WTC11 (cell line): Measurements from ENCODE around the gene SNAPC5. TPM values are rescaled to one million over a fixed set of nuclear protein-coding genes. Genes with fewer than 3 reads are reported as not detected.

ENCODE experiments used
- ATAC-seq: fragments of 200-7000 bp; cut with Tn5 transposase; 2 replicates; pipeline ENCODE4 v1.10.0; 2021; ENCODE audit warnings: mild to moderate bottlenecking, moderate library complexity
- CTCF ChIA-PET: fragments of 300-600 bp; sonication (Branson Sonifier 250); formaldehyde crosslinking; loops from one replicate; lab custom pipeline; 2021; ENCODE audit warnings: antibody characterized with exemption; lab: Charles Lee
- POLR2A ChIA-PET: fragments of 350-600 bp; sonication (Branson Sonifier 250); formaldehyde crosslinking; loops from one replicate; lab custom pipeline; 2021; ENCODE audit warnings: antibody characterized with exemption; lab: Charles Lee
- DNase-seq: peaks from one replicate; pipeline ENCODE4 v3.0.0; 2021; ENCODE audit warnings: low spot score
- H3K27ac Mint-ChIP-seq: 2 replicates; pipeline ENCODE4 v1.8.0; 2021; ENCODE audit warnings: mixed read lengths
- H3K27me3 Mint-ChIP-seq: 2 replicates; pipeline ENCODE4 v1.8.0; 2021; ENCODE audit warnings: low read depth, mild to moderate bottlenecking, moderate library complexity, mixed read lengths
- H3K36me3 Mint-ChIP-seq: 2 replicates; pipeline ENCODE4 v1.8.0; 2021; ENCODE audit warnings: mixed read lengths
- H3K4me1 Mint-ChIP-seq: 2 replicates; pipeline ENCODE4 v1.8.0; 2022; ENCODE audit warnings: mixed read lengths
- H3K4me3 Mint-ChIP-seq: 2 replicates; pipeline ENCODE4 v1.8.0; 2021; ENCODE audit warnings: mild to moderate bottlenecking, moderate library complexity, mixed read lengths
- H3K9me3 Mint-ChIP-seq: 2 replicates; pipeline ENCODE4 v1.8.0; 2021; ENCODE audit warnings: mixed read lengths
- CREB1 ChIP-seq: sonication (generic); formaldehyde crosslinking; IDR thresholded peaks from 2 replicates; pipeline ENCODE4 v1.8.0; 2023; ENCODE audit warnings: mild to moderate bottlenecking, missing genetic modification reagents
- EMX1 ChIP-seq: fragments of 250-450 bp; sonication (Bioruptor Pico); IDR thresholded peaks from 2 replicates; pipeline ENCODE4 v1.8.0; 2021; ENCODE audit warnings: mild to moderate bottlenecking
- GTF2I ChIP-seq: fragments of 250-450 bp; sonication (Bioruptor Pico); conservative IDR thresholded peaks from 2 replicates; pipeline ENCODE4 v1.4.0; 2021; ENCODE audit warnings: mild to moderate bottlenecking
- KAT7 ChIP-seq: sonication (generic); formaldehyde crosslinking; IDR thresholded peaks from 2 replicates; pipeline ENCODE4 v1.8.1; 2023; ENCODE audit warnings: missing genetic modification reagents, mild to moderate bottlenecking, borderline replicate concordance
- NFATC4 ChIP-seq: fragments of 250-450 bp; sonication (Bioruptor Pico); IDR thresholded peaks from 2 replicates; pipeline ENCODE4 v1.9.0; 2021; ENCODE audit warnings: mild to moderate bottlenecking
- RELA ChIP-seq: sonication (generic); formaldehyde crosslinking; IDR thresholded peaks from 2 replicates; pipeline ENCODE4 v1.8.1; 2022; ENCODE audit warnings: missing genetic modification reagents, mild to moderate bottlenecking, borderline replicate concordance
- SMAD3 ChIP-seq: sonication (generic); formaldehyde crosslinking; IDR thresholded peaks from 2 replicates; pipeline ENCODE4 v1.8.0; 2022; ENCODE audit warnings: missing genetic modification reagents, mild to moderate bottlenecking, borderline replicate concordance
- SMAD4 ChIP-seq: sonication (generic); formaldehyde crosslinking; IDR thresholded peaks from 2 replicates; pipeline ENCODE4 v1.8.0; 2022; ENCODE audit warnings: mild to moderate bottlenecking, missing genetic modification reagents
- SP1 ChIP-seq: sonication (generic); formaldehyde crosslinking; conservative IDR thresholded peaks from 2 replicates; pipeline ENCODE4 v1.8.1; 2022; ENCODE audit warnings: missing genetic modification reagents
- TEAD1 ChIP-seq: sonication (generic); formaldehyde crosslinking; IDR thresholded peaks from 2 replicates; pipeline ENCODE4 v1.8.0; 2022; ENCODE audit warnings: mild to moderate bottlenecking, missing genetic modification reagents
- TEAD4 ChIP-seq: sonication (generic); formaldehyde crosslinking; IDR thresholded peaks from 2 replicates; pipeline ENCODE4 v1.8.0; 2022; ENCODE audit warnings: mild to moderate bottlenecking, missing genetic modification reagents
- USF1 ChIP-seq: sonication (generic); formaldehyde crosslinking; IDR thresholded peaks from 2 replicates; pipeline ENCODE4 v1.8.0; 2022; ENCODE audit warnings: mild to moderate bottlenecking, missing genetic modification reagents
- ZNF121 ChIP-seq: sonication (generic); formaldehyde crosslinking; IDR thresholded peaks from 2 replicates; pipeline ENCODE4 v1.8.0; 2023; ENCODE audit warnings: missing genetic modification reagents
- ZNF219 ChIP-seq: sonication (generic); formaldehyde crosslinking; IDR thresholded peaks from 2 replicates; pipeline ENCODE4 v1.8.0; 2023; ENCODE audit warnings: missing genetic modification reagents, mild to moderate bottlenecking, borderline replicate concordance
- ZNF263 ChIP-seq: sonication (generic); formaldehyde crosslinking; IDR thresholded peaks from 2 replicates; pipeline ENCODE4 v1.8.1; 2022; ENCODE audit warnings: low read depth, mild to moderate bottlenecking, moderate library complexity, missing genetic modification reagents
- ZNF671 ChIP-seq: fragments of 250-450 bp; sonication (Bioruptor Pico); IDR thresholded peaks from 2 replicates; pipeline ENCODE4 v1.8.0; 2021; ENCODE audit warnings: mild to moderate bottlenecking
- total RNA-seq: library from RNA; stranded (reverse); gene quantifications from 3 replicates; pipeline ENCODE4 v1.2.3, GENCODE V29; 2021
- TF ChIP-seq, protein P1 (sequence below): fragments of 250-450 bp; sonication (Bioruptor Pico); IDR thresholded peaks from 2 replicates; pipeline ENCODE4 v1.8.0; 2021; ENCODE audit warnings: mild to moderate bottlenecking
- TF ChIP-seq, protein P2 (sequence below): sonication (generic); formaldehyde crosslinking; IDR thresholded peaks from 2 replicates; pipeline ENCODE4 v1.8.0; 2022; ENCODE audit warnings: mild to moderate bottlenecking, missing genetic modification reagents
- TF ChIP-seq, protein P3 (sequence below): fragments of 250-450 bp; sonication (Bioruptor Pico); IDR thresholded peaks from 2 replicates; pipeline ENCODE4 v1.9.0; 2021; ENCODE audit warnings: mild to moderate bottlenecking
- TF ChIP-seq, protein P4 (sequence below): sonication (generic); formaldehyde crosslinking; IDR thresholded peaks from 2 replicates; pipeline ENCODE4 v1.8.1; 2022; ENCODE audit warnings: mild to moderate bottlenecking, moderate library complexity, missing genetic modification reagents
- TF ChIP-seq, protein P5 (sequence below): sonication (generic); formaldehyde crosslinking; IDR thresholded peaks from 2 replicates; pipeline ENCODE4 v1.8.0; 2022; ENCODE audit warnings: mild to moderate bottlenecking, missing genetic modification reagents
- TF ChIP-seq, protein P6 (sequence below): fragments of 250-450 bp; sonication (Bioruptor Pico); IDR thresholded peaks from 2 replicates; pipeline ENCODE4 v1.9.0; 2021; ENCODE audit warnings: mild to moderate bottlenecking, borderline replicate concordance

SNAPC5 gene
- total RNA-seq, 1 experiment from 2014 or later: 21.1 TPM

DNA sequence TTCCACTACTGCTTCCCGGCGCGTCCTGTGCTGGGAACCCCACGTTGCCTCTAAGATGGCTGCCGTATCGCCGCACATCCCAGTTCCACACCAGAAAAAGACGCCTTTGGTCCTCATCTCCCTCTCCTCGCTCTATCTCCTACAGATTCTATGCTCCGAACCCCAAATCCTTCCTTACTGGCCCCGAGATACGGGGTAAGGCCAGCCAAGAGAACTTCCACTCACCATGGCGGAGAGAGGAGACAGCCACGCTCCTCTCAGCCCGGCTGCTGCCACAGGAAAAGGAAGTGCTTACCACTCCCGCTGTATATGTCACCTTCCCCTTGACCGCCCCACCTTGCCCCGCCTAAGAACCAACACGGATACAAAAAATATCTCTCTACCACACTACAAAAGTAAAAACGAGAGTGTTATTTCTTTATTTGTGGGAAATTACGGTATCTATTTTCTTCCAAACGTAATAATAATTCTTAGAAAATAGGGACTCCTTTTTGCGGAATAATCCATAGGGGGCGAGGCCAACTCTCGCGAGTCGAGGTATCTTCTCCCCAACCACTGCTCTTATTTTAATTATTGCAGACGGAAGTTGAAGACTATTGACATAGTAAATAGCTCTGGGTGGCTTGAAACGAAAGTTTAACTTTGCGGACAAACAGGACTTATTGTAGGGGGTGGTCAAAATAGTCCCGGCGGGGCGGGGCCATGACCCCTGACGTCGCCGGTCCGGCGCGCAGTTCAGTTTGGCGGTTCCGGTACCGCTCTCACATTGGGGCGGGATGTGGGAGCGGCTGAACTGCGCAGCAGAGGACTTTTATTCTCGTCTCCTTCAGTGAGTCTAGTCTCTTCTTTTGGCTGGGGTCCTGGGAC lies 7.2 kb upstream of the SNAPC5 start, which contains the start of the genes RPL4 and ZWILCH:
Gene RPL4 (minus strand): TSS at position 293 of the 867 bp plus-strand sequence. CDS start 65 bp downstream, at position 228.
Gene ZWILCH (plus strand): TSS at position 764 of the 867 bp plus-strand sequence. CDS start 13 bp downstream, at position 777.
- H3K27me3 Mint-ChIP-seq: no peaks in the 10 kb centered on the region
- H3K4me1 Mint-ChIP-seq: peaks cover 36% of the 10 kb centered on the region
- ATAC-seq (peak; percentile 80), DNase-seq (peak; percentile 69)
- CTCF ChIA-PET: interaction anchor here (0.7 to 1.0 kb wide), 3 partner anchors 8 to 118 kb away, joined by 3 read pairs; partner anchors contain the start of gene MAP2K1
- H3K36me3 Mint-ChIP-seq: peaks cover 53% of the 10 kb centered on the region
- POLR2A ChIA-PET: interaction anchor here (1.2 kb wide), 1 partner anchor 117 kb away, joined by 4 read pairs; no protein-coding TSS in a partner anchor
- H3K27ac Mint-ChIP-seq: peak within 1 kb of the TSS; percentile 99
- peak within 1 kb of the TSS; percentile 100 for H3K4me3 Mint-ChIP-seq
- no peaks in the 10 kb centered on the region for H3K9me3 Mint-ChIP-seq
- peak; percentile 16; the same call in 1 of the 2 replicates for TF ChIP-seq NFATC4 (CRISPR knock-in tag)
- TF ChIP-seq, protein P1, sequence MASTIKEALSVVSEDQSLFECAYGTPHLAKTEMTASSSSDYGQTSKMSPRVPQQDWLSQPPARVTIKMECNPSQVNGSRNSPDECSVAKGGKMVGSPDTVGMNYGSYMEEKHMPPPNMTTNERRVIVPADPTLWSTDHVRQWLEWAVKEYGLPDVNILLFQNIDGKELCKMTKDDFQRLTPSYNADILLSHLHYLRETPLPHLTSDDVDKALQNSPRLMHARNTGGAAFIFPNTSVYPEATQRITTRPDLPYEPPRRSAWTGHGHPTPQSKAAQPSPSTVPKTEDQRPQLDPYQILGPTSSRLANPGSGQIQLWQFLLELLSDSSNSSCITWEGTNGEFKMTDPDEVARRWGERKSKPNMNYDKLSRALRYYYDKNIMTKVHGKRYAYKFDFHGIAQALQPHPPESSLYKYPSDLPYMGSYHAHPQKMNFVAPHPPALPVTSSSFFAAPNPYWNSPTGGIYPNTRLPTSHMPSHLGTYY (CRISPR knock-in tag): no peak
- TF ChIP-seq CREB1 (CRISPR knock-in tag): 0 out of 2 replicates have a peak, but pooled peaks have one; percentile 53
- TF ChIP-seq, protein P2, sequence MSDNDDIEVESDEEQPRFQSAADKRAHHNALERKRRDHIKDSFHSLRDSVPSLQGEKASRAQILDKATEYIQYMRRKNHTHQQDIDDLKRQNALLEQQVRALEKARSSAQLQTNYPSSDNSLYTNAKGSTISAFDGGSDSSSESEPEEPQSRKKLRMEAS: peak; percentile 82
- TF ChIP-seq ZNF671 (CRISPR knock-in tag): no peak; the same call in 1 of the 2 replicates
- TF ChIP-seq, protein P3, sequence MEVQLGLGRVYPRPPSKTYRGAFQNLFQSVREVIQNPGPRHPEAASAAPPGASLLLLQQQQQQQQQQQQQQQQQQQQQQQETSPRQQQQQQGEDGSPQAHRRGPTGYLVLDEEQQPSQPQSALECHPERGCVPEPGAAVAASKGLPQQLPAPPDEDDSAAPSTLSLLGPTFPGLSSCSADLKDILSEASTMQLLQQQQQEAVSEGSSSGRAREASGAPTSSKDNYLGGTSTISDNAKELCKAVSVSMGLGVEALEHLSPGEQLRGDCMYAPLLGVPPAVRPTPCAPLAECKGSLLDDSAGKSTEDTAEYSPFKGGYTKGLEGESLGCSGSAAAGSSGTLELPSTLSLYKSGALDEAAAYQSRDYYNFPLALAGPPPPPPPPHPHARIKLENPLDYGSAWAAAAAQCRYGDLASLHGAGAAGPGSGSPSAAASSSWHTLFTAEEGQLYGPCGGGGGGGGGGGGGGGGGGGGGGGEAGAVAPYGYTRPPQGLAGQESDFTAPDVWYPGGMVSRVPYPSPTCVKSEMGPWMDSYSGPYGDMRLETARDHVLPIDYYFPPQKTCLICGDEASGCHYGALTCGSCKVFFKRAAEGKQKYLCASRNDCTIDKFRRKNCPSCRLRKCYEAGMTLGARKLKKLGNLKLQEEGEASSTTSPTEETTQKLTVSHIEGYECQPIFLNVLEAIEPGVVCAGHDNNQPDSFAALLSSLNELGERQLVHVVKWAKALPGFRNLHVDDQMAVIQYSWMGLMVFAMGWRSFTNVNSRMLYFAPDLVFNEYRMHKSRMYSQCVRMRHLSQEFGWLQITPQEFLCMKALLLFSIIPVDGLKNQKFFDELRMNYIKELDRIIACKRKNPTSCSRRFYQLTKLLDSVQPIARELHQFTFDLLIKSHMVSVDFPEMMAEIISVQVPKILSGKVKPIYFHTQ: peak; percentile 11; the same call in 1 of the 2 replicates
- 0 out of 2 replicates have a peak, but pooled peaks have one; percentile 39 for TF ChIP-seq USF1
- 0 out of 2 replicates have a peak, but pooled peaks have one; percentile 40 for TF ChIP-seq KAT7
- peak; percentile 57 for TF ChIP-seq SP1
- peak; percentile 100 for TF ChIP-seq ZNF121 (CRISPR knock-in tag)
- TF ChIP-seq TEAD1: peak; percentile 88
- peak; percentile 80 for TF ChIP-seq SMAD4 (CRISPR knock-in tag)
- TF ChIP-seq ZNF263 (CRISPR knock-in tag): no peak
- TF ChIP-seq, protein P4, sequence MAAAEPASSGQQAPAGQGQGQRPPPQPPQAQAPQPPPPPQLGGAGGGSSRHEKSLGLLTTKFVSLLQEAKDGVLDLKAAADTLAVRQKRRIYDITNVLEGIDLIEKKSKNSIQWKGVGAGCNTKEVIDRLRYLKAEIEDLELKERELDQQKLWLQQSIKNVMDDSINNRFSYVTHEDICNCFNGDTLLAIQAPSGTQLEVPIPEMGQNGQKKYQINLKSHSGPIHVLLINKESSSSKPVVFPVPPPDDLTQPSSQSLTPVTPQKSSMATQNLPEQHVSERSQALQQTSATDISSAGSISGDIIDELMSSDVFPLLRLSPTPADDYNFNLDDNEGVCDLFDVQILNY (CRISPR knock-in tag): 0 out of 2 replicates have a peak, but pooled peaks have one; percentile 36
- TF ChIP-seq EMX1: 0 out of 2 replicates have a peak, but pooled peaks have one; percentile 8
- TF ChIP-seq ZNF219 (CRISPR knock-in tag): 0 out of 2 replicates have a peak, but pooled peaks have one; percentile 50
- no peak for TF ChIP-seq RELA (CRISPR knock-in tag)
- TF ChIP-seq SMAD3: peak; percentile 77; the same call in 1 of the 2 replicates
- TF ChIP-seq GTF2I (CRISPR knock-in tag): peak; percentile 99
- peak; percentile 59; the same call in 1 of the 2 replicates for TF ChIP-seq TEAD4
- TF ChIP-seq, protein P5, sequence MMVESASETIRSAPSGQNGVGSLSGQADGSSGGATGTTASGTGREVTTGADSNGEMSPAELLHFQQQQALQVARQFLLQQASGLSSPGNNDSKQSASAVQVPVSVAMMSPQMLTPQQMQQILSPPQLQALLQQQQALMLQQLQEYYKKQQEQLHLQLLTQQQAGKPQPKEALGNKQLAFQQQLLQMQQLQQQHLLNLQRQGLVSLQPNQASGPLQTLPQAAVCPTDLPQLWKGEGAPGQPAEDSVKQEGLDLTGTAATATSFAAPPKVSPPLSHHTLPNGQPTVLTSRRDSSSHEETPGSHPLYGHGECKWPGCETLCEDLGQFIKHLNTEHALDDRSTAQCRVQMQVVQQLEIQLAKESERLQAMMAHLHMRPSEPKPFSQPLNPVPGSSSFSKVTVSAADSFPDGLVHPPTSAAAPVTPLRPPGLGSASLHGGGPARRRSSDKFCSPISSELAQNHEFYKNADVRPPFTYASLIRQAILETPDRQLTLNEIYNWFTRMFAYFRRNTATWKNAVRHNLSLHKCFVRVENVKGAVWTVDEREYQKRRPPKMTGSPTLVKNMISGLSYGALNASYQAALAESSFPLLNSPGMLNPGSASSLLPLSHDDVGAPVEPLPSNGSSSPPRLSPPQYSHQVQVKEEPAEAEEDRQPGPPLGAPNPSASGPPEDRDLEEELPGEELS: no peak
- TF ChIP-seq, protein P6, sequence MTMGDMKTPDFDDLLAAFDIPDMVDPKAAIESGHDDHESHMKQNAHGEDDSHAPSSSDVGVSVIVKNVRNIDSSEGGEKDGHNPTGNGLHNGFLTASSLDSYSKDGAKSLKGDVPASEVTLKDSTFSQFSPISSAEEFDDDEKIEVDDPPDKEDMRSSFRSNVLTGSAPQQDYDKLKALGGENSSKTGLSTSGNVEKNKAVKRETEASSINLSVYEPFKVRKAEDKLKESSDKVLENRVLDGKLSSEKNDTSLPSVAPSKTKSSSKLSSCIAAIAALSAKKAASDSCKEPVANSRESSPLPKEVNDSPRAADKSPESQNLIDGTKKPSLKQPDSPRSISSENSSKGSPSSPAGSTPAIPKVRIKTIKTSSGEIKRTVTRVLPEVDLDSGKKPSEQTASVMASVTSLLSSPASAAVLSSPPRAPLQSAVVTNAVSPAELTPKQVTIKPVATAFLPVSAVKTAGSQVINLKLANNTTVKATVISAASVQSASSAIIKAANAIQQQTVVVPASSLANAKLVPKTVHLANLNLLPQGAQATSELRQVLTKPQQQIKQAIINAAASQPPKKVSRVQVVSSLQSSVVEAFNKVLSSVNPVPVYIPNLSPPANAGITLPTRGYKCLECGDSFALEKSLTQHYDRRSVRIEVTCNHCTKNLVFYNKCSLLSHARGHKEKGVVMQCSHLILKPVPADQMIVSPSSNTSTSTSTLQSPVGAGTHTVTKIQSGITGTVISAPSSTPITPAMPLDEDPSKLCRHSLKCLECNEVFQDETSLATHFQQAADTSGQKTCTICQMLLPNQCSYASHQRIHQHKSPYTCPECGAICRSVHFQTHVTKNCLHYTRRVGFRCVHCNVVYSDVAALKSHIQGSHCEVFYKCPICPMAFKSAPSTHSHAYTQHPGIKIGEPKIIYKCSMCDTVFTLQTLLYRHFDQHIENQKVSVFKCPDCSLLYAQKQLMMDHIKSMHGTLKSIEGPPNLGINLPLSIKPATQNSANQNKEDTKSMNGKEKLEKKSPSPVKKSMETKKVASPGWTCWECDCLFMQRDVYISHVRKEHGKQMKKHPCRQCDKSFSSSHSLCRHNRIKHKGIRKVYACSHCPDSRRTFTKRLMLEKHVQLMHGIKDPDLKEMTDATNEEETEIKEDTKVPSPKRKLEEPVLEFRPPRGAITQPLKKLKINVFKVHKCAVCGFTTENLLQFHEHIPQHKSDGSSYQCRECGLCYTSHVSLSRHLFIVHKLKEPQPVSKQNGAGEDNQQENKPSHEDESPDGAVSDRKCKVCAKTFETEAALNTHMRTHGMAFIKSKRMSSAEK (CRISPR knock-in tag): no peak
